Hypothalamus (tissue), 51 donors: ENCODE results near the gene HS3ST5.

Source experiments
- DNase-seq, 51 donors: peaks; one replicate each; lab custom pipeline; 2025; lab: John Stamatoyannopoulos, UW

The HS3ST5 gene

DNA sequence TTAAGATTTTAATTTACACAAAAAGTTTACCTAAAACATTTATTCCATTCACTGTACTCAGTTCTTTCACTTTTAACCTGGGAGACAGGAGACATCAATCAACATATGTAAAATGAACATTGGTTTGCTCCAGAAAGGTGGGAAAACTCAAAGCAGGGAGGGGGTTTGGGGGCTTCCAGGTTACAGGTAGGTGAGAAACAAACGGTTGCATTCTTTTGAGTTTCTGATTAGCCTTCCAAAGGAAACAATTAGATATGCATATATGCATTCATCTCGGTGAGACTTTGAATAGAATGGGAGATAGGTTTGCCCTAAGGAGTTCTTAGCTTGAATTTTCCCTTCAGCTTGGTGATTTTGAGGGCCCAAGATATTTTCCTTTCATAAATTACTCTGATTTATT lies 333.6 kb downstream of the HS3ST5 start:
- DNase-seq = no peak

DNA sequence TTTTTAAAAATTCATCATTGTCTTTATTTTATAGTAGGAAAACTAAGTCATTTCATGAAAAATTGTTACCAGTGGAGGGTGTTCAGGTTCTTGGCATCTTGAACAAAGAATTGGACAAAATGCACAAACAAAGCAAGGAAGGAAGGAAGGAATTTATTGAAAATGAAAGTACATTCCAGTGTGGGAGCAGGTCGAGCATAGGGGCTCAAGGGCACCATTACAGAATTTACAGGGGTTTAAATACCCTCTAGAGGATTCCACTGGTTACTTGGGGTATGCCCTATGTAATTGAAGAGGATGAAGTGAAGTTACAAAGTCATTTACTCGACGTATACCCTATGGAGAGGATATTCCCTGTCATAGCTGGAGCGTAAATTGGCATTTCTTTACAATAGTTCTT lies 334.5 kb downstream of the HS3ST5 start:
- no peak for DNase-seq

- DNase-seq = peak in 1 of 51 donors; percentile 7
Observed at GRCh38 chr6:114007516-114007915, 335.3 kb downstream of the HS3ST5 start.
